HG02763 (cell line): Measurements from ENCODE around the gene PIM2.

ENCODE experiments used
- ATAC-seq: cut with Tn5 transposase; IDR thresholded peaks from one replicate; pipeline ENCODE4 v1.9.1; 2021; ENCODE audit warnings: mild to moderate bottlenecking, moderate library complexity; ENCODE audit not compliant: unreplicated experiment

Gene PIM2

DNA sequence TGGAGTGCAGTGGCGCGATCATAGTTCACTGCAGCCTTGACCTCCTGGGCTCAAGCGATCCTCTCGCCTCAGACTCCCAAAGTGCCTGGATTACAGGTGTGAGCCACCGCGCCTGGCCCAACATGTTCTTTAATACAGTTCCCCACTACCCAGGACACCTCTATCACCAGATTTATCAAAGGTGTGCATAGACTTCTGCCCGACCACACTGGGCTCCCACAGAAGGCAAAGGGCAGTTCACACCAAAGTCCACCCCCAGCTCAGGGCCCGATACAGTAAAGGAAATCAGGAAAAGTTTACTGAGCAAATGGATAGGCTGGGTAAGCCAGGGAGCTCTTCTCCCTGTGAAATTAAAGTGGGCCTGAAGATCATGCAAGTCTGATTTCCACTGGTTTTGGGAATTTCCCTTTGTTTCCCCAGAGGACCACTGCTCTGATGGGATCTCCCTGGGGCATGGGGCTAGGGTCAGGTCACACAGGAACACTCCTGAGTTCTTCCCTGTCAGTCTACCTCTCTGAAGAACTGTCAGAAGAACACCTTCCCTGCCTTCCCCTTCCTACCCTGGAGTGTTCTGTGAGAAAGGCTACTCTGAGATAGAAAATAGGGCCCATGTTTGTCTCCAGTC, 17.7 kb upstream of the PIM2 start:
- peak; percentile 1 for ATAC-seq

DNA sequence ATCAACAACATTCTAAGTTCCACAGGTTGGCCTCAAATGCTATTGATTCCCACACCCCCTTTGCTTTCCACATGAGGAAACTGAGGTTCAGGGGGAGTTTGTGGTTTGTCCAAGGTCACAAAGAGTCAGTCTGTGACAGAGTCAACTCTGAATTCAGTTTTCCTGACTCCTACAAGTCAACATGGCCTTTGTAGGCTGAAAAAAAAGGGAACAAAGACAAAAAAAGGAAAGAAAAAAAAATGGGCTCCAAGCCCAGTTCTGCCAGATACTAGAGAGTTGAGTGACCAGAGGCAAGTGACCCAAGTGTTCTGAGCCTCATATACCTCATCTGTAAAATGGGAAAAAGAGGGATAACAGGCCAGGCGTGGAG, 16.5 kb upstream of the PIM2 start:
- no peak for ATAC-seq

DNA sequence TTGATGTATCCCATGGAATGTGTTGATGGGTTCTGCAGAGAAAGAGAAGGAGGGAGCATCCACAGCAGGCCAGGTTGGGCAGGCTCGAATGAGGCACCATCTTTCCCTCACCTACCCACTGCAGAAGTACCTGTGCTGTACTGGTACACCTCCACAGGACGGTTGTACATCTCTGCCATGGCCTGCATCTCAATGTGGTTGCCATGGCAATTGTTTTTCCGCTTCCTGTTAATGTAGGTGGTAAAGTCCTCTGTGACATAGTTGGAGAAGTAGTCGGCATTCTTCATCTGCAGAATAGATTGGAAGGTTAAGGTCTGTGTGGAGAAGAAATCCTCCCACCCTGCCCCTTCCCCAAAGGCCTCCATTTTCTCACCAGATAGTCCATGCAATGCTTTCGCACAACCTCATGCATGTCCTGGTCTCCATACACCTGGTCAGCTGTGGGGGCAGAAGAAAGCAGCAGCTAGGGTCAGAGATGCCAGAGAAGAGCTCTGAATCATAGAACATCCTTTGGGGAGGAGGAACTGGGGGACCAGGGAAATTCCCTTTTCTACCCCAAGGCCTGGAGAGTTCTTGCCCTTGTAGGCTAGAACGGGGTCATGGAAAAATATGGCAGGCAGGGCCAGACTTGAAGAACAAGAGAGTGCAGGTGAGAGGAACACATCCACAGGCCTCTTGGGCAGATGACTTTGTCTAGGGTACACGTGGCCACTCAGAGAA, 15.9 kb upstream of the PIM2 start:
- no peak for ATAC-seq

DNA sequence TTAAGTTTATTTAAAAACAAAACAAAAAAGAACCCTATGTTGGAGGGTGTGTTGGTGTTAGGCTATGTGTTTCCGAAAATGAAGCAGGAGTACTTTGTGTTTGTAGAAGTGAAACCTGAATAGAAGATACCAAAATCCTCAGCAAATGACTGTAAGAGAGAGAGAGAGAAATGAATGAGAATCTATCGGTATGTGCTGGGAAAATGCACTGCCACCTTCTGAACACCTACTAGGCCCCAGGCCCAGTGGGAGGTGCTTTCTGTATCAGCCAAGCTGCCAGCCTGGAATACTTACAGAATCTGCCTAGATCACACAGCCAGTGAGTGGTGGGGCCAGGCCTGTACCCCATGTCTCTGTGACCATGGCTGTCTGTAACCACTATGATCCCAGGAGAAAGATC, 14.9 kb upstream of the PIM2 start:
- ATAC-seq: no peak

DNA sequence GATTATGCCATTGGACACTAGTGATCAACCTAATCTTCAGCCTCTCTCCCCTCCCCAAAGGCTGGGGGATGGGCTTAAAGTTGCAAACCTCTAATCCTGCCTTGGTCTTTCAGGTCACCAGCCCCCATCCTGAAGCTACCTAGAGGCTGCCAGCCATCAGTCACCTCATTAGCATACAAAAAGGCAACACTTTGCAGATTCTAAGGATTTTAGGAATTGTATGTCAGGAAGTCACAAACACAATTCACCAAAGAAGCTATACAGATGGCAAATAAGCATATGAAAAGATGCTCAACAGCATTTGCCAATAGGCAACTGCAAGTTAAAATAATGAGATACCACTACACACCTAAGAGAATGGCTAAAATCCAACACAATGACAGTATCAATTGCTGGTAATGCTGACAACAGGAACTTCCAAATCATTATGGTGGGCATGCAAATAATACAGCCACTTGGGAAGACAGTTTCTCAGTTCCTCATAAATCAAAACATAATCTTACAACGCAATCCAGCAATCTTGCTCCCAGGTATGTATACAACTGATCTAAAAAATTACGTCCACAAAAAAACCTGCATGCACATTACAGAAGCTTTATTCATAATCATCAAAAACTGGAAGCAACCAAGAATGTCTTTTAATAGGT, 9.0 kb upstream of the PIM2 start:
- no peak for ATAC-seq

DNA sequence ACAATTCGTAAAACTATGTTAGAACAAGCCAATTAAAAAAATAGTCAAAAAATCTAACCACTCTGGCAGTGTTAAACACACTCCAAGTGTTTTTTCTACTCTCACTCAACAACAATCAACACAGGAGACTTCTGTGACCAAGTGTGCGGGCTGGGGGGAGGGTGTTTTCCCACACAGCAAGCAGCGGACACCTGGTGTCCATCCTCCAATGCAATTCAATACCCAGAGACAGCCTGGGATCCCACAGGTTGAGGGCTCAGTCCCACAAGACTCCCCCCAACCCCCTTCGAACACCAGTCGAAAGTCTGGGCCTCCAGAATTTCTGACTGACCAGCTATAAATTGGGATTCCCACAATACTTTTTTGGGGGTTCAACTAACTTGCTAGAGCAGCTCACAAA, 8.3 kb upstream of the PIM2 start:
- ATAC-seq: no peak

DNA sequence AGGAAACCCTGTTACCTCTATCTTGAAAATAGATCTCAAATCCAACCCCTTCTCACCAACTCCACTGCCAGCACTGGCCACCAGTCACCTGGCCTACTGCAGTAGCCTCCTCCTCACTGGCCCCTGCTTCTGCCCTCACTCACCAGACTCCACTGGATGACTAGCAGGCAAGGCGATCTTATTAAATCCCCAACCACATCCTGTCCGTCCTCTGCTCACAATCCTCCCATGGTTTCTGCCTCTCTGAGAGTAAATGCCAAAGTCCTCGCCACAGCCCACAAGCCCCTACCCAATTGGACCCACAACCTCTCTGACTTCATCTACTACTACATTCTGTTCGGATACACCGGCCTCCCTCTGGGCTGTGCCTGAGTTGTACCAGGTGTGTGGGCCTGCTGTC, 5.4 kb upstream of the PIM2 start:
- ATAC-seq: no peak

DNA sequence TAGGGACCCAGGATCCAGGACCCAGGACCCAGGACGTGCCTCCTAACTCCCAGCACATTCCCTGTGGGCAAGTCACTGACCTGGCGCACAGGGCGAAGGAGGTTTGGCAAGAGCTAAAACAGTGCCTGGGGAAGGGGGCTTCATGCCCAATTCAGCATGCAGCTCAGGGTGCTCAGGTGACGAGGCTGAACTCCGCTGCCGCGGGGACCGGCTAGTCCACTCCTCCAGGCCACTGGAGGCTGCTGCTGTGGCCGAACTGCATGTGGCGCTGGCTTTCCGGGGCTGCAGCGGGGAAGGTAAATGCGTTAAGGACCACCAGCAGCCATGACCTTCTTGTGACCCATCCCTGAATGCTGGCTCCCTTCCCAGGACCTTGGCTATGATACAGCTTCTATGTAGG, 4.9 kb upstream of the PIM2 start:
- no peak for ATAC-seq

DNA sequence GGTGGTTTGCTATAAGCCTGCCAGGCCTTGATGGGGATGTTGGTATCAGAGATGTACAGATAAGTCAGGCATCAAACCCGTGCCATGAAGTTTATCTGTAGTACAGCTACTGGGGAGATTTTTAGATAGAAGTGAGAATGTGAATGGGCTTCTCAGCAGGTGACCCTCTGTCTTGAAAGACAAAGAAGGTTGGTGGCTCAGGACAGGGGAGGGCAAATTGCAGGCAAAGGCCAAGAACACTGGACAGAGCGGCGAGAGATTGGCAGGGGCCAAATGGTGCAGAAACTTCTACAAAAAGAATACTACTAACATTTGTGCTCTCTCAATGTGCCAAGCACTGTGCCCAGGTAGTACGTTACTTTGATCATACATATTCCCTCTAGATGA, 1.9 kb upstream of the PIM2 start:
- no peak for ATAC-seq

DNA sequence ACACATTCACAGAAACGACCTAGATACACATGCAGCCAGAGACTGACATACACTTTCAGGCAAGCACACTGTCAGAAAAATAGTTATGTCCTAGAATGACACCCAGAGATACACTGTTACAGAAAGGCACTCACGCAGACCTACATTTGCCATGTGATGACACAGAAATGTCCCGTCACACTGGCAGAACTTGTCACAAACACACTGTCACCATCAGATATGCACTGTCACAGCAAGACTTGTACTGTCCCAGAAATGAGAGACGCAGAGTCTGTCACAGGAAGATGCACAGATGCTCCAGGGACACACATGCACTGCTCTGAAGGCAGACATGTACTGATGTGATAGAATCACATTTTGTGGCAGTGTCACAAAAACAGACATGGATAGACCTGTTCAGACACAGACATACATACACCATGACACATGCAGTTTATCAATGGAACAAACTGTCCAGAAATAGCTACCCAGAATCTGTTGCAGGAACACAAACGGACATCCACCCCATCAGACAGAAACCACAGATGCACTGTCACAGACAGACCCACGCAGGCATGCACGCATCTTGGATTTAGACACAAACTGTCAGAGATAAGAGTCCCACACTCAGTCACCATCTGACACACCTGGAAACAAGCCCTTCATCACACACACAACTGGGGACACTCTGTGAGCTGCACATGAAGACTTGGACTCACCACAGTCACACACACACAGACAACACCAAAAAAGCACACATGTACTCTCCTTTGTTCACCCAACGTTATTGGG, 1.3 kb upstream of the PIM2 start:
- no peak for ATAC-seq

DNA sequence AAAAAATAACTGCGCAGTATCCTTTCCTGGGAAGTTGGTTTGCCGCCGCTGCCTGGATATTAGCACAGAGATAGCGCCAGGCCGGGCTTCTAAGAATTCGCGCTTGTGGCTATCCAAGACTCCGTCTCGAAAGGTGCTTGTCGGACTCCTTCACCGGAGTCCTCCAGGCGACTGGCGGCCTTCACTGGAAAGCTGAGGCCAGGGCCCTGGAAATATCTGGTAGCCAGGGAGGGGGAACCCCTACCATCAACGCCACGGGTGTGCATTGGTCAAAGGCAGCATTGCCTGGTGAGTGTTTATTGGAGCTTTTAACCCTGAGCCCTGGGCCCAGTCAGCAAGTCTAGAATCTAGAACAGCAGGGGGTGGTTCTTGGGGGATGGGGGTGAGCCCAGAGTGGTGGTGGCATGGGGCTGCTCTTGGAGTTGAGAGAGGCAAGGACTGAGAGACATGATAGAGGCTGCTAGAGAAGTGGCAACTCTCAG, 577 bp upstream of the PIM2 start:
- ATAC-seq: no peak

DNA sequence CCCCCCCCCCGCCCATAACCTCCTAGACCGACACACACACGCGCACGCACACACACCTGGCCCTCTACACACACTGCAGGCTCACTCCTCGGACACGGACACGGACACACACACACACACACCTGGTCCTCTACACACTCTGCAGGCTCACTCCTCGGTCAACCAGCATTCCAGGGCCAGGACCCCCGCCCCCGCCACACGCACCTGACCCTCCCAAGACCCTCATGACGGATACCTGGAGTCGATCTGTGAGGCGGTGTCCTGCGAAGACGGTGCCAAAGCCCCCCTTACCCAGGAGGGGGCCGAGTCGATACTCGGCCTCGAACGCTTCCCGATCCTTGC, 552 bp downstream of the PIM2 start:
- ATAC-seq: no peak

DNA sequence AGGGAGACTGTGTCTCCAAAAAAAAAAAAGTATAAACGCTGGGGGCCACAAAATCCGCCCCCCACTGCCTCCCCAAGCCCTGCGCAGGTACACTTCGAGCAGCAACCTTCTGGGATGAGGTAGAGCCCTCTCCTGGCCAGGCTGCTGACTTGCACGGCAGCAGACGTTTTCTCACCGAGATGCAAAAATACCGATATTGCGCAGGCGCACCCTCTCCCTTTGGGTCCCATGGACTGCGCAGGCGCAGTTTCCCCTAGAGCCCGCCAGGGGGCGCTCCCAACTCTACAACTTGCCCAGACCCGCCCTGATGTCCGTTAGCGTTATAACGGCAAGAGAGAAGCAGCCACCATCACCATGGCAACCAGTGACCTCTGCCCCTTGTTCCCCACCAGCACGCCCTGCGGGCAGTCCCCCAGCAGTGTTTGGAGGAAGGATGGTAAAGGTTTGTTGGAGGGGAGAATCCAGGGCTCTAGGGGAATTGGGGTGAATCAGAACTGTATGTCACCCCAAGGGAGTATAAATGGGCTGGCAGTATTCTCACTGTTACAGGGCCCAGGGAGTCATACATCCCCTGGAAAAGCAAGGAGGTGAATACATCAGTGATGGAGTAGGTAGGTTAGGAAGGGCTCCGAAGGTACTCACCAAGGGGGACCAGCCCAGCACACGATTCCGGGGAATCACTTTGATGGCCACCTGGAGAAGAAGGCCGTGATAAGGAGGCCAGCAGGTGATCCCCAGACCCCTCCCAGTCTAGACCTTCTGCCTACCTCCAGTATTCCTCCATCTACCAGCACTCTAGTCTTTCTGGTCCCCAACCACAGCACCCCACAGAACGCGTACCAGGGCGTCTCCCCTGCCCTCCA, 1.5 kb downstream of the PIM2 start:
- peak; percentile 33 for ATAC-seq

DNA sequence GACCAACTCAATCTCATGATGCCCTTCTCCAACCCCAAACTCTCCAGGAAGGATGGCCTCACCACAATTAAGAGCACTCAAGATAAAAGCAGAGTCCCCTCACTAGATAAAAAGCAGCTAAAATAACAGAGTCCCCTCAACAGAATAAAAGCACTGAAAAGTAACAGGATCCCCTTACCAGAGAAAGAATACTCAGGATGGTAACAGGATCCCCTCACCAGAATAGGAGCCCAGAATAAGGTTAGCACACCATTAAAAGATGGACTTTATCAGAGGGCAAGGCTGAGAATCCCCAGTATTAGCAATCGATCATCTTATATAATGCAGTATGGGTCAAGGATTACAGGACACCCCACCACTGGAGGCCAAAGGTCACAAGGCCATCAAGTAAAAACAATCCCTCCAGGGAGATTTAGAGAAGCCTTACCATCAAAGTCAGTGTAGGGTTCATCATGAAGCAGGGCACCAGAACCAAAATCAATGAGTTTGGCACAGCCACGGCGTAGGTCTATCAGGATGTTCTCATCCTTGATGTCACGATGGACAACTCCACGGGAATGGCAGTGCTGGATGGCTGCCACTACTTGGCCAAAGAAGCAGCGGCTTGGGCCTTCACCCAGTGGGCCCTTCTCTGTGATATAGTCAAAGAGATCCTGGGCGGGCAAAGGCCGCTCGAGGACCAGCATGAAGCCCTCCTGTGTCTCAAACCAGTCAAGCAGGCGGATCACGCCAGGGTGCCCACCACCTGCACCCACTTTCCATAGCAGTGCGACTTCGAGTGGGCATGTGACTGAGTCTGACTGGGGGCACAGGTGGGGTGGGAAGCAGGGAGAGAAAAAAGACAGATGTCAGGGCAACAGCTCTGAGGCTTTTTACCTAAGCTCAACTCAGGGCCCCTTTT, 4.0 kb downstream of the PIM2 start:
- no peak for ATAC-seq

DNA sequence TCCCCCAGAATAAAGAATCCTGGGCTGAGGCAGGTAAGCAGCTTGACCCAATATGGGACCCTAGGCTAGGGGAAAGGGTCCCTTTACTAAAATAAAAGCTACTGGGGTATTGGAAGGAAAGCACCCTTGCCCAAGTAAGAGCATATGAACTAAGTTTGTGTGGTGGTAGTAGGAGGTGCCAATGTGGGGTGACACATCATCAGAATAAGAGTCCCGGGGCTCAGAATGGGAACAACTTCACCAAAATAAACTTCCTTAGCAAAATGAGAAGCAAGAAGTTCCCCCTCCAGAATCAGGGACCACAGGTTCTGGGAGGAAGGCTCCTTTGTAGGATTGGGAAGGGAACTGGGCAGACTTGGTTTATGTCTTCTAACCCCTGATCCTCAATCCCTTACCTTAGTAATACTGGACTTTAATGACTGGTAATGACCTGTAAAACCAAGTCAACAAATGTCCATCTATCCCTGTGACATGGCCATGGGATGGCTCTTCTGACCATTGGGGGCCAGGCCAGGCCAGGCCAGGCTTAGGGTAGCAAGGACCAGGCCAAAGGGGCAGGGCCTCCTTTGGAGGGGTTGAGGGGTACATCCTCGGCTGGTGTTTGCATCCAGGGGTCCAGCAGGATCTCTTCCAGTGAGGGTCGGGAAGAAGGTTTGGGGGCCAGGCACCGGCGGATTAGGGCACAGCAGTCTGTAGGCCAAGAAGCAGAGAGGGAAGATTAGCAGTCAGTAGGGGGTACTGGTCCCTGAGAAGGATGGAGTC, 5.0 kb downstream of the PIM2 start:
- ATAC-seq: no peak

DNA sequence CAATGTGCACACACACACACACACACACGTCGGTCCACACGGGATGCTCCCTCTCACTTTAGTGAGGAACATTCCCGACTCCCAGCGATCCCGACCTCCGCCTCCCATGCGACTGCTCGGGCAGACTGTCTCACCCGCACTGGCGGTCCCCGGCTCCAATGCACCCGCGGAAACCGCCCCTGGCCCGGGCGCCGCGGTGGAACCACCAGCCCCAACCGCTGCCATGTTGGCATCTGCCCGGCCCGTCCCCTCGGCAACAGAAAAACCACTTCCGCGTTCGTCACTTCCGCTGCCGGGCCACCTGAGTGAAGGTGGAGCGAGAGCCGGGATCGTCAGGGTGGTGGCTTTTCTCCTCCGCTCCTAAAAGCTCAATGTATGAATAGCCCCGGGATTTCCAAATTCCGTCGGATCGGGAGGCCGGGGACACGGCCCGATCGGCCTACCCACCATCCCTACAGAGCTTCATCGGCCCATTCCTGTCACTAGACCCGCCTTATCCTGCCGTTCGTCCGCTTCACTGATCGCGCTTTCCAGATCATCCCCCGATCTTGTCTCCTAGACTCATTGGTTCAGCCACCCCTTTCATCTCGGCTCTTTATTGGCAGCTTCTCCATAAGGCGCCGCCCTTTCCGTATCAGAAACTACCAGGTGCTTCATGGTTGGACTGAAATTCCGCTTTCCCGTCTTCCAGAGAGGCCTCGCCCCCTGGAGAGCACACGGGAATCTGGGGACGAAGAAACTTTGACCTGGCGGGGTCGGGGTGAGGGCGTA, 7.2 kb downstream of the PIM2 start, which contains the start of gene SLC35A2:
Gene SLC35A2 (minus strand): TSS at position 235 of the 771 bp plus-strand sequence. CDS start 10 bp downstream, at position 225.
- ATAC-seq: peak; percentile 53

DNA sequence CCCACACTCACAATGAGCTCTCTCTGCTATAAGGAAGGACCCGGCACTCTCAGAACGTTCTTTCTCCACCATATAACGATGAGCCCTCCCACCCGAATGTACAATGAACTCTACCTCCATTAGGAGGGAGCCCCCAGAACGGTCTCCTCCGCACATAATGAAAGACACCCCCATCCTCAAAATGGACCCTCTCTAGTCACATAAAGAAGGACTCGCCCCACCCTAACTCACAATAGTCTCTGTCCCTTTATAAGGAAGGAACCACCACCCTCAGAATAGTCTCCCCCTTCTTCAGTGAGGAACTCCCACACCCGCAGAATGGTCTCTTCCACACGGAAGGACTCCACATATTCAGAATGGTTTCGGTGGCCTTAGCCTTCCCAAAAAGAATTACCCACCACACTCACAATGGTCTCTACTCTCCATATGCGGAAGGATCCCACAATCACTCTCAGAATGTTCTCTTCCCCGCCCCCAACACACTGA, 7.9 kb downstream of the PIM2 start:
- no peak for ATAC-seq

DNA sequence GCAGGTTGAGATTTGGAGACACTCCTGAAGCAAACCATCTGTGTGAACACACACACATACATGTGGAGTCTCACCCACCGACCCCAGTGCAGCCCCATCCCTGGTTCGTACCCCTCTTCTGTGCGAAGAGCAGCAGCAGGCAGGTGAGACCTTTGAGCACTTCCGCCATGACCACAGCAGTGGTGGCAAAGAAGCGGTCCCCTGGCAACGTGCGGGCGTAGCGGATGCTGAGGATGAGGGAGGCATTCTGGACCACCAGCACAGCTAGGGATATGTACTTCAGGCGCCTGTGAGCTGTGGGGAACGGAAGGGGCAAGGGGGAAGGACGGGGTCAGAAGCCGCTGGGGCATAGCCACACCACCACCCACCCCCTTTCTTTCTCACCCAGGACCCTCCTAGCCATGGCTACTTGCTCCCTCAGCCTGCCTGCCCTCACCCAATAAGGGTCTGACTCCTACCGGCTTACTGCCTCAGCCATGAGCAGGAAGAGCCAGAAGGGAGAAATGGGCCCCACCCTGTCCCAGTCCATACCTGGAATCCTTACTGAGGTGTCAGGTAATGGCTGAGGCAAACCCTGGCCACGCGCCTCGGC, 9.0 kb downstream of the PIM2 start:
- no peak for ATAC-seq
